NCI-H2171 (cell line): ENCODE data around the gene ARVCF.

Experiments
- DNase-seq: peaks from one replicate; lab custom pipeline; 2025; lab: John Stamatoyannopoulos, UW

The ARVCF gene

GRCh38 chr22:19986410-19987341 is 29.9 kb downstream of the ARVCF start:
- DNase-seq = peak; percentile 72

DNA sequence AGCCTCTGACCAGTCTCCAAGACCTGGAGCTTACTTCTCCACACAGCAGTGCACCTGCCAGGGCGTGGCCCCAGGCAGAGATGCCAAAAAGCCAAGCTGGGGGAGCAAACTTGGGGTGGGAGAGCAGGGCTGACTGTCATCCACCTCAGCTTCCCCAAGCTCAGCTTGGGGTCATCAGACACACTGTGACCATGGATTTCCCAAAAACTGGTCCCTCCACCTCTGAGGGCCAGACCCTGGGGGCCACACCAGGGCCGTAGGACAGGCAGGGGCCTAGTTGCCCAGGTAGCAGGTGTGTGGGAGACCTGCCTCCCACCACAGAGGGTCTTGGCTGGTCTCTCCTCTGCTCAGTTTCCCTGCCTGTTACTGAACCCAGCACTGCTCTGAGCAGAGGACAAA is 30.6 kb downstream of the ARVCF start:
- no peak for DNase-seq

- no peak for DNase-seq
These were observed 31.5 kb downstream of the ARVCF start for GRCh38 chr22:19984851-19985811.

DNA sequence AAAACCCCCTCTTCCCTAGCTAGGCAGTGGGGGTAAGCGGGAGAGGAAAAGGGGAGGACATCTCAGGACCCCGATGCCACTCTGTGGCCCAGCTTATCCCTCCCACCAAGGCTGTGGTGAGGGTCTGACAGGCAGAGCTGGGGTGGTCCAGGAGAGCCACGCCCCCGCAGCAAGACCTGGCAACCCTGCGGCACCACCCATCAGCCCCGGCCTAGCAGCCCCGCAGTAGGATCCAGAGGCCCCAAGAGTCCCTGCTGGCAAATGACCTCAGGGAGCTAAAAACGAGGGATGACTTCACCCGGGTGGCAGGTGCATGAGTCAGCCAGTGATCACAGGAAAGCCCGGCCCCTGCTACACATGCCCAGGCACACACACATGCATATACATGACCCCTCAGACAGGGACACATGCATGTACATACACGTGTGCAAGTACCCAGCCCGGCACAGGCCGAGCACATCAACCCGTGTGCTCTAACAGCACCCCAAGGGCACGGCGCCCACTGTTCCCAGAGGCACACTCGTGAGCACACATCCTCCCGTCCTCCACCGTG is 32.3 kb downstream of the ARVCF start:
- peak; percentile 34 for DNase-seq

DNA sequence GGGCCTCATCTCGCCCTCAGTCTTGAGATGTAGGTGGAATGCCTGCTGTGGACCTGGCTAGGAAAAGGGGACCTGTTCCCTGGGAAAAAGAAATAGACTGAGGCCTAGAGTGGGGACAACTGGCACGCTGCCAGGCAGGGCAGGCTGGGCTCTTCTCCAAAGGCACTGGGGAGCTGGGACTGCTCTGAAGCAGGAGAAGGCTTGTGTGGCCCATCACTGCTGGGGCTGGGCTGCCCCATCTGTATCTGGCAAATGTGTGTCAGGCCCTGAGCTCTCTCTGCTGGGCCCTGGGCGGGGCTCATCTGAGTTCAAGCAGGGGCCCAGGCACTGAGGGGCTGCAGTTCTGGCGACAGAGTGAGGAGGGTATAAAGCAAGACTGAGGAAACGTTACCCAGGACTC is 32.9 kb downstream of the ARVCF start:
- DNase-seq = no peak

GRCh38 chr22:19982991-19983578 is 33.5 kb downstream of the ARVCF start:
- DNase-seq = no peak

- DNase-seq = no peak
These were observed 34.4 kb downstream of the ARVCF start for GRCh38 chr22:19981961-19982920.

- no peak for DNase-seq
These were observed 35.3 kb downstream of the ARVCF start for GRCh38 chr22:19981171-19981960.

GRCh38 chr22:19980766-19981165 is 35.9 kb downstream of the ARVCF start:
- DNase-seq = no peak

GRCh38 chr22:19979712-19980493 is 36.7 kb downstream of the ARVCF start:
- no peak for DNase-seq

DNA sequence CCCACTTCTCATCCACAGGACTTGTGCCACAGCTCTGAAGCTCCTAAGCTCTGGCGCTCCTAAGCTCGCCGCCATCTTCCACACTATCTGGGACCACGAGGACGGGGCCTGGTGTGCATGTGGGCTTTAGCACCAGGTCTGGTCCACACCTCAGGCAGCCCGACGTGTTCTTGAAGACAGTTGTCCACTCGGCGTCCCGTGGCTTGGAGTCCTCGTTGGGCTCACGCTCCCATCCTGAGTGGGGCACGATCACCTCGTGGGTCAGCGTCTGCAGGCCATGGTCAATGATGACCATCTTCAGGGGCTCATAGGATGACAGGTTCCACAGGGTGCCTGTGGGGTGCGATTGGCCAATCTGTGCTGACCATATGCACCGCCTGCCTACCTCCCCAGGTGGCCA is 37.9 kb downstream of the ARVCF start:
- DNase-seq = no peak

DNA sequence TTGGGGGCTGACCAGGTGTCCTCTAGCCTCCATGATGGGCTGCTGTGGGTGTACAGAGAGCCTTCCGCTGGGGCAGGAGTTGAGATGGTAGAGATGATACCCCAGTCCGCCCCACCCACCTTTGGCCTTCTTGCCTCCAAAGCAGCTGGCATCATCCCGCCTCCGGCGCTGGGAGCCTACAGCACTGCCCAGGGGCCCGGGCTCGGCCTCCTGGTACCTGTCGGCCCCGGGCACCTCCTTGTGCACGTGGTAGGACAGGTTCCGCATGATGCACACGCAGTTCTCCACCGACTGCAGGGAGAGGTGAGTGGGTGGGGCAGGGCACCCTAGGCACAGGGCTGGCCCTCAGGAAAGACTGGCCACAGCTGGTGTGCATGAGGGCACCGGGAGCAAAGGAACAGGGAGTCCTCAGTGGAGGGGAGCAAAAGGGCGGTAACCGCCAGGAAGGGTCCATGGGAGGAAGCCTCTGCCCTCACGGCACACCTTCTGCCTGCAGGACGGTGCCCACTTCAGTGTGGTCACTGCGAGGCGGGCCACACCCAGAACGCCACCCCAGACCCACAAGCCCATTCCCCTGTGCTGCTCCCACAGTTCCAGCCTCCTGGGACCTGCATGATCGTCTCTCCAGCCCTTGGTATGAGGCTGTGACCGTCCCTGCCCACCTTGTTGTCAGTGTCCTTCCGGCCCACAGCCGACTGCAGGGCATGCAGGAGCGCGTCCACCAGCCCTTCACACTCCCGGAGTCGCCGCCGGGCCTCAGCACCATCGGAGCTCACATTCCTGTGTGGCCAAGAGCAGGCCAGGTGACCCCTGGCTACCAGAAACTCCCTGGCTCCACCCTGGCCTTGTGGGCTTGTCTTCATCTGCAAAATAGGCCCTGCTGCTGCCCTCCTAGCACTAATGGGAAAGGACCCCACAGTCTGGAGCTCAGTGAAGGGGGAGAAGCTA is 39.1 kb downstream of the ARVCF start:
- DNase-seq = no peak

DNA sequence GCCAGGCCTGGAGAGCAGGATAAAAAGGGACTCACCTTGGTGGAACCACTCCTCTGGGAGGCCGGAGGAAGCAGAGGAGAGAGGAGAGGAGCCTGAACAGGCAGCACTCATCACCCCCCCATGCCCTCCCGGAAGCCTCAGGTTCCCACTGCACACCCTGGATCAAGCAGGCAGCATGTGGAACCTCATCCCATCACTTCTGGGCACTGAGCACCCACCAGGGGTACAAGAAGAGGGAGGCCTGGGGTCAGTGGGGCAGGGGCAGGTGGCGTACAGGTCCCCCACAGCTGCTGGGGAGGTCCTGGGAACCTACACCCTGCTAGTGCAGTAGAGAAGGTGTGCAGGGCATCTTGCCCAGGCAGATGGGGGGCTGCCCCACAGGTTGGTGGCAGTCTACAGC is 40.0 kb downstream of the ARVCF start:
- DNase-seq = no peak

- no peak for DNase-seq
These were observed 41.0 kb downstream of the ARVCF start for GRCh38 chr22:19975707-19976035.

DNA sequence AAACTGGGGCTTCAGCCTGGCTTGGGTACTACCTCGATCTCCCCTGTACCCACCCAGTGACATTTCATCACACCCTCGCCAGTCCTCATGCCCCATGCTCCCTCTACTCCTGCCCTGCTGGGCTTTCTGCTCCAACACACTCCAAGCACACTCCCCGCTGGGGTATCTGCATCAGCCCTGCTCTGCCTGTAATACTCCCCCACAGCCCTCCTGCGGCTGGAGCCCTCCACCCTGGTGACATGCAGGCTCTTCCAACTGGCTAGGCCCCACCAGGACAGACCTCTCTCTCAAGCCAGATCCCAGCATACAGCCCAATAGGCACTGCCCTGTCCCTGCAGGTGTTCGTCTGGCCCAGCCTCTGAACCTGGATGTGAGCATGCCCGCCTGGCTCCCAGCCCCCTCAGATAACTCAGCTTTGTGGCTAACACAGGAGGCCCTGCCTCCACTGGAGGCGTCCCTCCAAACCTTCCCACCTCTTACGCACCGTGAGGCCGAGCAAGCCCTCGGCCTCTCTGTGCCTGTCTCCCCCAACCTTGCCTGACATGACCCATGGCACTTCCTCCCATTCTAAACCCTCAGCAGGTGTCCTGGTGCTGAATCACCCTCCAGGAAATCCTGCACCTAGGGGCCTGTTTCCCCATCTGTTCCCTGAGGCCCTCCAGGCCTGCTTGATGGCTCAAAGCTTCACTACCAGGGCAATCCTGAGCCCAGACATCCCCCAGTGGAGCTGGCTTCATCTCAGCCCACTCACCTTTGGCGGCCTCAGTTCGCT is 41.5 kb downstream of the ARVCF start:
- peak; percentile 35 for DNase-seq

DNA sequence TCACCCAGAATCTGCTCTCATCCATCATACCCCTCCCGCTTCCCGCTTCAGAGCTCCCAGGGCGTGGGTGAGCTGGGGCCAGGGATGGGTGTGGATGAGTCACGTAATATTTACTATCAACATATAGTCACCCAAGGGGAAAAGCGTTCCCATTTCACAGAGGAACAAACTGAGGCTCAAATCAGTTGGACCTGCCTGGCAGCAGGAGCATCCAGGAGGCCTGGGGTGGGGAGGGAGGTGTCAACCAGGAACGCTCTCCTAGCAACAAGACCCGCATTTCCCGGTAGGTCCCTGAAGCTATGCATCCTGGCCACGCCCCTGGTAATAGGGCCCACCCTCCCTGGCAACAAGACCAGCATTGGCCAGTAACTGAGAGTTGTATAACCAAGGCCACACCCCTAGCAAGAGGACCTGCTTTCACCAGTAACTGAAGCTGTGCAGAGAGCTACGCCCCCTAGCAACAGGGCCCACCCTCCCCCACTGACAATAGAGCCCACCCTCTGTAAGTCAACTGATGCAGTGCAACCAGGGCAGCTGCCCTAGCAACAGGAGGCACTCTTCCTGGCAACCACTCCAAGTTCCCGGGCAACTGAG is 42.3 kb downstream of the ARVCF start:
- DNase-seq = peak; percentile 76
